Right lobe of liver (tissue), 6 donors: ENCODE data around the gene EIF1AD. TPM values are rescaled to one million over a fixed set of nuclear protein-coding genes. Genes with fewer than 3 reads are reported as not detected.
A peak's percentile ranks its signal among the peaks of the same experiment; 100 is the strongest.

Experiments
- ATAC-seq, 4 donors: fragments of 200-7000 bp; cut with Tn5 transposase; one replicate each; pipeline ENCODE4 v1.9.1; 2020; ENCODE audit warnings: mild to moderate bottlenecking in 4 of 4, moderate library complexity in 4 of 4
- DNase-seq, 3 donors: peaks; one replicate each; pipeline ENCODE4 v3.0.0-alpha.2; 2020
- H3K27ac ChIP-seq, 3 donors: fragments of 200-600 bp; one replicate each; pipeline ENCODE4 v1.8.0; 2022
- H3K27me3 ChIP-seq, 2 donors: fragments of 200-600 bp; one replicate each; pipeline ENCODE4 v1.8.0; 2022
- H3K36me3 ChIP-seq, 4 donors: fragments of 200-600 bp; sonication (generic) in 1 of 4; one replicate each; pipeline versions ENCODE4 v1.5.1 to v1.8.0; 2017 to 2022; ENCODE audit warnings: control low read depth in 1 of 4
- H3K4me1 ChIP-seq, 4 donors: fragments of 200-600 bp; sonication (generic) in 1 of 4; one replicate each; pipeline versions ENCODE4 v1.5.1 to v1.8.0; 2017 to 2022; ENCODE audit warnings: control low read depth in 1 of 4
- H3K4me3 ChIP-seq, 3 donors: fragments of 200-600 bp; one replicate each; pipeline ENCODE4 v1.8.0; 2022
- H3K9me3 ChIP-seq, 4 donors: fragments of 200-600 bp; sonication (generic) in 1 of 4; one replicate each; pipeline versions ENCODE4 v1.5.1 to v1.8.0; 2017 to 2022; ENCODE audit warnings: control low read depth in 1 of 4
- CTCF ChIP-seq, 4 donors: fragments of 200-600 bp in 3 of 4; fragments of 450-650 bp in 1 of 4; IDR thresholded peaks; one replicate each; pipeline versions ENCODE4 v1.5.1 to v1.8.0; 2016 to 2022; ENCODE audit warnings: antibody characterized with exemption in 4 of 4, mild to moderate bottlenecking in 2 of 4
- POLR2A ChIP-seq: fragments of 450-650 bp; IDR thresholded peaks from one replicate; pipeline ENCODE4 v1.6.1; 2017; ENCODE audit warnings: antibody characterized with exemption, mild to moderate bottlenecking
- WGBS: methylation state at CpG from one replicate; pipeline ENCODE4 v1.1.6; 2018; ENCODE audit warnings: low coverage, low lambda C conversion rate; ENCODE audit not compliant: insufficient coverage; ENCODE audit errors: missing lambda C conversion rate; 5-methylcytosine and 5-hydroxymethylcytosine counted together
- intact Hi-C, 2 donors: fragments of 100-400 bp; cut with DNase I; formaldehyde crosslinking; loops; one replicate each; pipeline versions ENCODE4 v1.11.2 to v1.14.1; 2022
- total RNA-seq, 6 experiments: library from RNA; depleted of rRNA in 2 of 6; stranded (reverse); fragments of >200 nt in 2 of 6; fragmentation: NEBNext Ultra II Directional in 3 of 6; extraction: Animal tissue kit (Norgen Biotek cat#: 25700) in 3 of 6; gene quantifications; one replicate each; pipeline versions ENCODE4 v1.1.0 to v1.2.4, GENCODE V29; 2016 to 2023
- donor health status: DM: no; HTN: yes; CAD: no.
- donor health status: DM: no; HTN: no; CAD: no.
- donor health status: DM: no; HTN: no; CAD: no.
- donor health status: DM: no; HTN: yes; CAD: no.
- donor health status: DM: no; HTN: yes; CAD: no.

EIF1AD gene
- total RNA-seq, 6 experiments from 2014 or later, result 11.5 to 22.1 (median 13.1) TPM

- WGBS, result 17% methylated on average over 9 of the region's 46 CpGs
- no peaks in the 10 kb centered on the region for H3K36me3 ChIP-seq
- no peaks in the 10 kb centered on the region for H3K27me3 ChIP-seq
- no peaks in the 10 kb centered on the region for H3K9me3 ChIP-seq
- peak; percentile 83 to 94 (median 93) for TF ChIP-seq CTCF (IDR thresholded peaks at IDR 0.05)
- TF ChIP-seq POLR2A, result no peak
- DNase-seq, result peak; percentile 68 to 76 (median 73)
- ATAC-seq, result peak; percentile 84 to 97 (median 94)
- H3K4me1 ChIP-seq, result no peaks in the 10 kb centered on the region
- no peak overlapping the region for H3K27ac ChIP-seq
- H3K4me3 ChIP-seq, result peak overlapping the region in 1 of 3 donors; percentile 9
- intact Hi-C loops, result no loop called here
Observed at GRCh38 chr11:66022401-66023185, 20.6 kb upstream of the EIF1AD start.

GRCh38 chr11:66020618-66021357 is 18.8 kb upstream of the EIF1AD start:
- TF ChIP-seq CTCF (IDR thresholded peaks at IDR 0.05) (no peak), POLR2A (no peak)
- H3K36me3 ChIP-seq, result no peaks in the 10 kb centered on the region
- no peaks in the 10 kb centered on the region for H3K4me1 ChIP-seq
- ATAC-seq (peak in 1 of 4 donors; percentile 51), DNase-seq (peak in 1 of 3 donors; percentile 38)
- H3K27ac ChIP-seq, result no peak overlapping the region
- H3K9me3 ChIP-seq, result no peaks in the 10 kb centered on the region
- WGBS, result no CpG with 5 or more reads among the region's 25 CpGs
- H3K4me3 ChIP-seq, result no peak overlapping the region
- intact Hi-C loops, result no loop called here
- no peaks in the 10 kb centered on the region for H3K27me3 ChIP-seq

GRCh38 chr11:66020212-66020611 is 18.3 kb upstream of the EIF1AD start:
- Histone ChIP-seq H3K4me1 (no peaks in the 10 kb centered on the region), H3K4me3 (no peak overlapping the region), H3K9me3 (no peaks in the 10 kb centered on the region), H3K27ac (no peak overlapping the region), H3K27me3 (no peaks in the 10 kb centered on the region), H3K36me3 (no peaks in the 10 kb centered on the region)
- DNase-seq, result no peak
- TF ChIP-seq POLR2A (no peak), CTCF (IDR thresholded peaks at IDR 0.05) (no peak)
- WGBS, result 80% methylated on average over 7 of the region's 8 CpGs
- ATAC-seq, result no peak
- intact Hi-C loops, result no loop called here

DNA sequence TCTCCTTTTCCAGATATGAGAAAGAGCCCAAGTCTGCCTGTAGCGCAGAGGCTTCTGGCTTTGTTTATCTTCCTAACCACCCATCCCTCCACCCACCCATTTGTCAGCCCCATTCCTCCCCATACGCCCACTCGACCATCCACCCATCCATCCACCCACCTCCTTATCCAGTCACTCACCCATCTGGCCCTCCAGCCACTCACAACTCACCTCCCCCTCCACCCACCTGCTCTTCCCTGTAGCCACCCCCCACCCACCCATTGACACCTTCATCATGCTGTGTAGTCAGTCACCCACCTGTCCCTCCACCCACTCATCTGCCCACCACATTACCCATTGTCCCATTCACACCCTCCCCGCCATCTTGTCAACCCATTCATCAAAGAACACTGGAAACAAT is 15.4 kb upstream of the EIF1AD start:
- H3K4me3 ChIP-seq, result no peak overlapping the region
- TF ChIP-seq POLR2A (no peak), CTCF (IDR thresholded peaks at IDR 0.05) (no peak)
- H3K27me3 ChIP-seq, result peaks cover 0 to under 1% of the 10 kb centered on the region in 2 donors
- 72% methylated on average over 4 of the region's 4 CpGs for WGBS
- no peaks in the 10 kb centered on the region for H3K9me3 ChIP-seq
- H3K4me1 ChIP-seq, result no peaks in the 10 kb centered on the region
- DNase-seq, result no peak
- intact Hi-C loops, result no loop called here
- no peaks in the 10 kb centered on the region for H3K36me3 ChIP-seq
- no peak for ATAC-seq
- no peak overlapping the region for H3K27ac ChIP-seq
